Activated CD4-positive, CD25-positive, alpha-beta regulatory T cell (primary cell): ENCODE measurements around the gene ALG13.
"Not testable (repeated sequence)": the region's sequence is repeated elsewhere in the genome, so short reads cannot be mapped to it uniquely, and the experiment has no call there.

Experiments
- DNase-seq, 4 experiments: peaks; one replicate each; lab custom pipeline; 2025; lab: John Stamatoyannopoulos, UW

ALG13 gene

GRCh38 chrX:111759686-111760085, 78.7 kb downstream of the ALG13 start:
- no peak for DNase-seq

- no peak for DNase-seq
These were observed 80.7 kb downstream of the ALG13 start for GRCh38 chrX:111761578-111762135.

- no peak for DNase-seq
These were observed 97.6 kb downstream of the ALG13 start for GRCh38 chrX:111778591-111778990.

- DNase-seq: no peak
These were observed 98.6 kb downstream of the ALG13 start for GRCh38 chrX:111779582-111779981.

GRCh38 chrX:111784667-111785066, 103.7 kb downstream of the ALG13 start:
- no peak for DNase-seq

- DNase-seq: not testable (repeated sequence)
These were observed 109.1 kb downstream of the ALG13 start for GRCh38 chrX:111790054-111790453.
